RKO (cell line): ENCODE measurements around the gene BRF1.
"Not testable (repeated sequence)": the region's sequence is repeated elsewhere in the genome, so short reads cannot be mapped to it uniquely, and the experiment has no call there.

Experiments used
- DNase-seq: peaks from one replicate; pipeline ENCODE4 v3.0.0-alpha.2; 2016; ENCODE audit warnings: low spot score

Gene BRF1, protein sequence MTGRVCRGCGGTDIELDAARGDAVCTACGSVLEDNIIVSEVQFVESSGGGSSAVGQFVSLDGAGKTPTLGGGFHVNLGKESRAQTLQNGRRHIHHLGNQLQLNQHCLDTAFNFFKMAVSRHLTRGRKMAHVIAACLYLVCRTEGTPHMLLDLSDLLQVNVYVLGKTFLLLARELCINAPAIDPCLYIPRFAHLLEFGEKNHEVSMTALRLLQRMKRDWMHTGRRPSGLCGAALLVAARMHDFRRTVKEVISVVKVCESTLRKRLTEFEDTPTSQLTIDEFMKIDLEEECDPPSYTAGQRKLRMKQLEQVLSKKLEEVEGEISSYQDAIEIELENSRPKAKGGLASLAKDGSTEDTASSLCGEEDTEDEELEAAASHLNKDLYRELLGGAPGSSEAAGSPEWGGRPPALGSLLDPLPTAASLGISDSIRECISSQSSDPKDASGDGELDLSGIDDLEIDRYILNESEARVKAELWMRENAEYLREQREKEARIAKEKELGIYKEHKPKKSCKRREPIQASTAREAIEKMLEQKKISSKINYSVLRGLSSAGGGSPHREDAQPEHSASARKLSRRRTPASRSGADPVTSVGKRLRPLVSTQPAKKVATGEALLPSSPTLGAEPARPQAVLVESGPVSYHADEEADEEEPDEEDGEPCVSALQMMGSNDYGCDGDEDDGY

DNA sequence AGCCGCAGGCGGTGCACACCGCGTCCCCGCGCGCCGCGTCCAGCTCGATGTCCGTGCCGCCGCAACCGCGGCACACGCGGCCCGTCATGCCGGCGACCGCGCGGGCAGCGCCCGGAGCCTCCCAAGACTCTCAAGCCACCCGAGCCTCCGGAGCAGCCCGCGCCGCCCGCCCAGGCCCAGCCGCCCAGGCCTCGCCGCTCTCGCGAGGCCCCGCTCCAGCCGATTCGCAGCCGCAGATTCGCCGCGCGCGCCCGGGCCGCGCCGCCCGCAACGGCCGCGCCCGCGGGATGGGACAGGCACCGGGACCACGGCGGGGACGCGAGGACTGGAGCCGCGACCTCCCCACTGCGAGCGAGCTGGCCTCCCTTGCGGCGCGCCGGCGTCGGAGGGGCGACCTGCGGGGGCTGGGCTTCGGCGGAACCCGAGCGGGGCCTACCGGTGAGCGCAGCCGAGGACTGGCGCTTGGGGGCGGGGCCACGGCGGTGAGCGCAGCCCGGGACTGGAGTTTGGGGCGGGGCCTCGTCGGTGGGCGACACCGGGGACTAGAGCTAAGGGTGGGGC, at the start of gene BRF1:
Gene BRF1, minus strand, starts transcription at position 460 of the 561 bp plus-strand sequence. Its CDS starts 372 bp downstream, at position 88.
- DNase-seq: peak; percentile 91

DNA sequence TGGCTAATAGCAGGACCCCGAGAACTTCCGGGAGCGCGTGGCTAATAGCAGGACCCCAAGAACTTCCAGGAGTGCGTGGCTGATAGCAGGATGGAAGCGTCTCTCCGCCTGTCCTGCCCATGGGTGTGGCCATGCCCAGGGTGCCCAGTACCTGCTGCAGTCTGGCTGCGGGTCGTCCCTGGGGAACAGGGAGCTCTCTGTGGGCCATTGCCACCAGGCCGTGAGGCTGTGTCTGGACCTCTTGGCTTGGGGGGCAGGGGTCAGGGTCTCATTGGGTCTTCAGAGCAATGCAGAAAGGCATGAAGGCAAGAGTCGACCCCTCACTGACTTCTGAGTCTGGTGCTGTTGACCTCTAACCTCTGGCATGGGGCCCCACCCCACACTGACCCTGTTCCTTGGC, 49.2 kb upstream of the BRF1 start:
- DNase-seq: no peak

DNA sequence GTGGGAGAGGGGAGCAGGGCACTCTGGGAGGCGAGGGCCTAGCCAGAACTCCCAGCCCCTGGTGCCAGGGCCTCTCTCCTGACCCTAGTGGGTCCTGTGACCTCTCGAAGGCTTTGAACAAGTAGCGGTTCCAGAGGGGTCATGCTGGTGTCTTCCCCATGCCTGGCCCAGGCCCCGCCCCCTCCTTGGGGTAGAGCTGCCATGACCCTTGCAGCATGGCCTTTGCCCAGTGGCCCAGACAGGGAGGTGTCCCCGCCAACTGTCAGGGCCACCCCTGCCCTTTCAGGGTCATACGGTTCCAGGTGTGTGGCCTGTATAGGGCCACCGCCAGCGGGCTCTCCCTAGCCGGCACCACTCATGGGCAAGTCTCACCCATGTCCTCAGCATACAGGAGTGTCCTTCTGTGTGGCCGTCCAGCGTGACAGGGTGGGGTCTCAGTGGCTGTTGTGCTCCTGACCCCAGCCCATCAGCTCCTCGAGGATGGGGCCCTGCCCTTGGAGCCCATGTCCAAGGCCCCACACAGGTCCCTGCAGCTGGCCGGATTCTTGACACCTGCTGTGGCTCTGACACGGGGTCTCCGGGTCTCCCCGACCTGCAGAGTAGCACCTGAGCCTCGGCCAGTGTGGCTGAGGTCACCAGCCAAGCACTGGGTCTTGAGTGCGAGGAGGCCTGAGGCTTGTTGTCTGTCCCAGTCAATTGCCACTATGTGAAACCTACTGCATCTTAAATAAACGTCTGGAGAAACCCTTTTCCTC, 48.3 kb upstream of the BRF1 start:
- no peak for DNase-seq

DNA sequence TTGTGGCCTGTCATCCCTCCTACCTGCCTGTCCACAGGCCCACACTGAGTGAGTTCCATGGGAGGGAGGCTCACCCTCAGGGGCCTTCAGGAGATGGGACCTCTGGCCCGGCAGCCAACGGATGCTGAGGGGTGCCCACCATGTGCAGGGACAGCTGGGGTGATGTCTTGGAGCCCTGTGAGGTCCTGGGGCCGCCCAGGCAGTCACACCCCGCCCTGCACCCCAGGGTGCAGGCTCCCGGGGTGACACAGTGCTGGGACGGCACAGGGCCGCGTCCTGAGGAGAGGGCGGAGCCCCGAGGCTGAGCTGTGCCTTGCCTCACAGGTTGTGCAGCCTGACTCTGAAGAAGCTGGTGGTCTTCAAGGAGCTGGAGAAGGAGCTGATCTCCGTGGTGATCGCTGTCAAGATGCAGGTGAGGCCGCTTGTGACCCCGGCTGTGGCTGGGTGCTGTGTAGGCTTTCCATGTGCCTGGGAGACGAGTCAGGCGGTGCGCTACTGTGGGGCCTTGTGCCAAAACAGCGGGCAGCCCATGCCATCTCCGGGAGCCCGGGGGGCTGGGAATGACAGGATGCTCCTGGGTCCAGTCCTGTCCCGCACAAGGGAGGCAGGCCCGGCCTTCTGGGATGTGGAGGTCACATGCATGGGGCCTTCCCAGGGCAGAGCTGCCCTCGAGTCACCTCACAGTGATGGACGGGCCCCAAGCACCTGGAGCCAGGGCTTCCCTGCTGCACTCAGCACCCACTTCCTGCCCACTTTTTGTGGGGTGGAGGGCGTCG, 47.6 kb upstream of the BRF1 start:
- DNase-seq: no peak

DNA sequence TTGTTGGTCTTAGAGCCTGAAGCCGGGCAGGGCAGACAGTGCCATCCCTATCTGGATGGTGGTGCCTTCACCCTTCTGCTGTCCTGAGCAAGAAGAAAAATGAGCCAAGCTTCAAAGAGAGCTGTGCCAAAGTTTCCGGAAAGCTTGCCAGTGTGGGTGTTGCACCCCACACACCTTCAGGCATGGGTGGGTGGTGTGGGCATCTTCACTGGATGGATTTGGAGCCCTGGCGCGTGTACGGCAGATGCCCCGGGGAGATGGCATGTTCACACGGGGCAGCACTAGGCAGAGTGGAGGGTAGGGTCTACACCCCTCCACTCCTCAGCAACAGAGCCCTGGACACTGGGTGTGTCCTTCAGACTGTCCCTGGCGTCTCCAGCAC, 46.8 kb upstream of the BRF1 start:
- no peak for DNase-seq

DNA sequence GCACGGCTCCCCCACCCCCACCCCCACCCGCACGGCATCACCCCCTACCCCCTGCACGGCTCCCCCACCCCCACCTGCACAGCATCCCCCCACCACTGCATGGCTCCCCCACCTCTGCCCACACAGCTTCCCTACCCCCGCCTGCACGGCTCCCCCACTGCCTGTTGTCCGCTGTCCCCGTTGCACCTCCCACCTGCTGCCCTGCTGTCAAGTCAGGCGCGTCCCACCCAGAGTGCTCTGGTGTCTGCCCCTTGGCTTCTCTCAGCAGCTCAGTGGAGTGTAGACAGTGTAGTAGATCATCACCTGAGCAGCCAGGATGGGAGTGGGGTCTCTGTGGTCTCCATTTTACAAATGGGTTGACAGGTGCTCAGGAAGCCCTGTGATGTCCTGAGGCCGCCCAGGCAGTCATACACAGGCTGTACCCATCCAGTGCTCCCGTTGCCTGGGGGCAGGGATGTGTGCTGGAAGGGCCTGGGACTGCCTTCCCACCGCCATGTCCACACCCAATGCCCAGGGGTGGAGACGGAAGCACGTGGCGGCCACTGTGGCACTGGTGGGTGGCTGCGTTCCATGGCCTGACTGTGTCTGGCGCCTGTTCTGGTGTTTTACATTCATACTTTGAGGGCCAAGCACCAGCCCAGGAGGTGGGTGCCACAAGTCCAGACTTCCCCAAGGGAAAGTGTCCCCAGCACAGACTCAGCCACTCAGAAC, 46.2 kb upstream of the BRF1 start:
- no peak for DNase-seq

DNA sequence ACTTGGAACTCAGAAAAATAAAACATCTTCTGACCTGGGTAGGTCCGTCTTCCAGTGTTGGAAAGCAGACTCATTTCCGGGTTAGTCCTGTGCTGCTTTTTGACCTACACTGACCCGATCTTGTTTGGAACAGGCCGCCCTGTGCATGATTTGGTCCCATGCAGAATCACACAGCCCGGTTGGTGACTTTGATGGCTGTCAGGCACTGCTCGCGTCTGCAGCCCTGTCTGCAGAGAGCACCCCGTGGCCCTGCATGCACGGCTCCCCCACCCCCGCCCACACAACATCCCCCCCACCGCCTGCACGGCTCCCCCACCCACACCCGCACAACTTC, 45.4 kb upstream of the BRF1 start:
- DNase-seq: no peak

DNA sequence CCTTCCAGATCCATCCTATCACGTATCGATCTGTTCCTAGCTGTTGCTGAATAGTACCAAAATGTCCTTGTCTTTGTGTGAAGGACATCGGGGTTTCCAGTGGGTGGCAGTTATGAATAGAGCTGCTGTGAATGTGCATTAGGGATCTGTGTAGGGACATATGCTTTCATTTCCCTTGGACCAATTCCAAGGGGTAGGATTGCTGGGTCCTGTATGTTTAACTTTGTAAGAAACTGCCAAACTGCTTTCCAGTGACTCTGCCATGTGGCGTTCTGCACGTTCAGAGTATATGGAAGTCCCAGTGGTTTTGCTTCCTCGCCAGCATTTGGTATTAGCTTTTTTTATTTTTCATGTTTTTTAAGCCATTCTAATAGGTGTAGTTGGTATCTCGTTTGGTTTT, 42.4 kb upstream of the BRF1 start:
- no peak for DNase-seq

DNA sequence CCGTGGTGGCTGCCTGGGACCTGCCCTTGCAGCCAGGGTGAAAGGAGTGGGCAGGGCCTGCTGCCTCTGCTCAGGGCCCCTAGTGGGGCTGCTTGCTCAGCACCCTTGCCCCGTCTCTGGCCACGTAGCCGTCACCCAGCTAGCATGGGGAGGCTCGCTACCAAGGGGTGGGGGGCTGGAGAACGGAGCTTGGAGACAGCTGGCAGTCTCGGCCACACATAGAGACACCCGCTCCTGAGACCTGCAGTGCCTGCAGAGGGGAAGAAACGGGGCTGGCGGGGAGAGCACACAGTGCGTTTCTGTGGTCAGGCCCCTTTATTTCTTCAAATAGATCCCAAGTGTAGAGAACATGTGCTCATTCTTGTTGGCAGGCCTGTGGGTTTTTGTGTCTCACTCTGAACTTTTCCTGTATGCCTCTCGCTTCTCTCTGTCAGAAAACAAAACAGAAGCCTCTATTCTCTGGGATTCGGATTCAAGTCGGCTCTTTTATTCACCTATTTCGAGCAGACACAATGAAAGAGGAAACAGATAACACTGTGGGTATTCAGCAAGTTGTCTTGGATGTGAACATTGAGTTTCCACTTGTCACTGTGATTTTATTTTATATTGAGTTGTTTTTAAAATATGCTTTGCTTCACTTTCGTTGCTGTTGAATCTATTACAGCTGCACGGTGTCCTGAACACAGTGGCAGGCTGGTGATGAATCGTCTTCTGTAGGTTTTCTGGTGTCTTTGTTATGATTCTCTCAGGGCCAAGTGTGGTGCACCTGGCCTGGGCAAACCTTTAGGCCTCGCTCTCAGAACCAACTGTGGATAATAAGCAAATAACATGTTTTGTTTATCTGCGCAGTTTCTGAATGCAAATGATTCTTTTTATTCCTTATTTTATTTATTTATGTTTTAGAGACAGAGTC, 40.3 kb upstream of the BRF1 start:
- no peak for DNase-seq

DNA sequence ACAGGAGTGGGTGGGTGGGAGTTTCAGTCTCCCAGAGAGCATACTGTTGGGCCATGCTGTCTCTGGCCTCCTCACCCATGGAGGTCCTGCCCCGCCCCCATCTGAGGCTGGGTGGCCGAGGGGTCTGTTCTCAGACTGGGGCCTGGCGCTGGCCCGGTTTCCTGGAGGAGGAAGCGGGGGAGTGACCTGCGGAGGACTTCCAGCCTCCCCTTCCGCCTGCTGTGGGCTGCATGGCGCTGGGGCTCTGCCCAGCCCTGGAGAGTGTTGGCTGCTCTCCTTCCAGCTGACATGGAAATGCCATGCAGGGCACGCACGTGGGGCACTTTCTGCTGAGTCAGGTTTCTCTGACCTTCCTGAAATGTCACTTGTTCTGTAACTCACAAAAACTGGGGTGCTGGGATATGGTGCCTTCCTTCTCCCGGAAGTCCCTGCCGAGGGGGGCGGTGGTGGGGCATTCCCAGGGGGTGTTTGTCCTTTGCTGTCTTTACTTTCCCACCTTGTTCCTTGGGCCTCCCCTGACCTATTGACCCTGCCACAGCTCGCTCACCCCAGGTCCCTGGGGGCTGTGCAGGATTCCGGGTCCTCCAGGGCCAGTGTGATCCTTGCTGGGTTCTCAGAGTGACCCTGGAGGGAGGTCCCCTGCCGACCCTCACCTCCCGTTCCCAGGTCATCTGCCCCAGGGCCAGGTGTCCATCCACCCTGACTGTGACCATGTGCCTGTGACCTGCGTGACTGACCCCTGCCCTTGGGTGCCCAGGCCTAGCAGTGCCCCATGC, 37.4 kb upstream of the BRF1 start:
- no peak for DNase-seq

DNA sequence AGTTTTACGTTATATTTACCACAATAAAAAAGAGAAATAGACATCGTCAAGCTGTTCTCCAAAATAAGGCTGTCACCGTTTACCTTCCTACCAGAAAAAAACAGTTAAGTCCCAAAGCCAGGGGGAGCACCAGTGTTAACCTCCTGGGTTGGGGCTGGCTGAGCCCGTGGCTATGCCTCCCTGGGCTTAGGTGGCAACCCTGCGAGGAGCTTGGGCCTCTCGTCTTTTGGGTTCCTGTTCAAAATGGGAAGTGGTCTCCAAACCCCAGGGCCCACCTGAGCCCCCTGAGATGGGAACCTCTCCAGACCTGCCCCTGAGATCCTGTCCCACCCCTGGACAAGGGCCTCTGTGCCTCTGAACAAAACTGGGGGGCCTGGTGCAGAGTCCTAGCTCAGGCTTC, 36.6 kb upstream of the BRF1 start:
- no peak for DNase-seq

DNA sequence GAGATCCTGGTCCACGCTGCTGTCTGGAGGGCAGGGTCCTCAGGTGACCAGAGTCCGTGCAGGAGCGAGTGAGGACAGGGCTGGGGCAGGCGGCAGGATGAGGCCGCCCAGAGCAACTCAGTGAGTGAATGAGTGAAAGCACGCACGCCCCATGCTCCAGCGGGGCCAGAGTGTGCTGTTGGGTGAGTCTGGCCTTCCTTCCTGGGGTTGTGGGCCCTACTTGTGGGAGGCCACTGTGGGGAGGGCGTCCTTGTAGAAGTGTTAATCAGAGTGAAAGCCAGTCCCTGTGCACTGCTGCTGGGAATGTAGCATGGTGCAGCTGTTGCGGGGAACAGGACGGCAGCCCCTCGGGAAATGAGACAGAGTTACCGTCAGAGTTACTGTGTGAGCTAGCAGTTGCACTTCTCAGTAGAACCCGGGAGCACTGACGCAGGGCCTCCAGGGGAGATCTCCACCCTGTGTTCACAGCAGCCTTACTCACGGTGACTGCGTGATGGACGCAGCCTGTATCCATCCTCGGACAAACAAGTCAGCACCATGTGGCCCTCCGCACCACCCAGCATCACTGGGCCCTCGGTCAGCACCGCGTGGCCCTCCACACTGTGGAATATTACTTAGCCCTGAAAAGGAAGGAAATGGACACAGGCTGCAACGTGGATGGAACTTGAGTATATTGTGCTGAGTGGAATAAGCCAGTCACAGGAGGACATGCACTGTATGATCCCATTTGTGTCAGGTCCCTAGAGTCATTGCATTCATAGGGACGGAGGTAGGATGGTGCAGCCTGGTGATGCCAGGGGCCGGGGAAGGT, 35.9 kb upstream of the BRF1 start:
- DNase-seq: no peak

DNA sequence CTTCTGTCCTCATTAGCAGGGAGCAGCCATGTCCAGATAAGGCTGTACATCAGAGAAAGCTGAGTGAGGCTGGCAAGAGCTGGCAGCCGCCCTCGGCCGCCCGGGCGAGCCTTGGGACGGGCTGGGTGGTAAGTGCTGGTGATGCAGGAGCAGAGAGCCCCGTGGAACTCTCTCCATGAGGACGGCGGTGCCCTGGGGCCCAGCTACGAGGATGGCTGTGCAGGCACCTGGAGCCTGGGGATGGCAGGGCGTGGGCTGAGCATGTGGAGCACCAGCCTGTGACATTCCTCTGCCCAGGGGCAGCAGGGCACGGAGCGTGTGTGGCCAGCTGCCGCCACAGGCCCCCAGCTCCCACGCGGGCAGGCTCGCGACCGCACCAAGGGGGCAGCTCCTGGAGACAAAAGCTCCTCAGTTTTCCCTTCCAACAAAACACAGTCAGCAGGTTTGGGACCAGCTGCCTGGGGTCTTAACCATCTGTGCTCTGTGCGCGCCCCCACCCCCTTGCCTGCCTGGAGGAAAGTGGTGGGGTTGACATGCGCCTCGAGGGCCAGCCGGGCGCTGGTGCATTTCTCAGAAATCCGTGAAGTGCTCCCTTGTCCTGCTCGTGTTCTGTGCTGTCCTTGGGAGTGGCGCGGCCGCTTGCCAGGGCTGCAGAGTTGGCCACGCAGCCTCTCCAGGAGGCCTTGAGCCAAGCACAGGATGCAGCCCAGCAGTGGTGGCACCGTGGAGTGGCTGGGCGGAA, 35.1 kb upstream of the BRF1 start:
- no peak for DNase-seq

DNA sequence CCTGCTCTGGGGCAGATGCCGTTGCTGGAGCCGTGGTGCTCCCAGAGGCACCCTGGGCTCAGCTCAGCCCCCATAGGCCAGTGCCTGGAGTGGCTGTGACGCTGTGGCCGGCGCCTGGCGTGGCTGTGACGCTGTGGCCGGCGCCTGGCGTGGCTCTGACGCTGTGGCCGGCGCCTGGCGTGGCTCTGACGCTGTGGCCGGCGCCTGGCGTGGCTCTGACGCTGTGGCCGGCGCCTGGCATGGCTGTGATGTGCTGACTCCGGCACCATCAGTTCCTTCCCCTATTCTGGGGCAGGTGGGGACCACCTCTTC, 34.4 kb upstream of the BRF1 start:
- not testable (repeated sequence) for DNase-seq

DNA sequence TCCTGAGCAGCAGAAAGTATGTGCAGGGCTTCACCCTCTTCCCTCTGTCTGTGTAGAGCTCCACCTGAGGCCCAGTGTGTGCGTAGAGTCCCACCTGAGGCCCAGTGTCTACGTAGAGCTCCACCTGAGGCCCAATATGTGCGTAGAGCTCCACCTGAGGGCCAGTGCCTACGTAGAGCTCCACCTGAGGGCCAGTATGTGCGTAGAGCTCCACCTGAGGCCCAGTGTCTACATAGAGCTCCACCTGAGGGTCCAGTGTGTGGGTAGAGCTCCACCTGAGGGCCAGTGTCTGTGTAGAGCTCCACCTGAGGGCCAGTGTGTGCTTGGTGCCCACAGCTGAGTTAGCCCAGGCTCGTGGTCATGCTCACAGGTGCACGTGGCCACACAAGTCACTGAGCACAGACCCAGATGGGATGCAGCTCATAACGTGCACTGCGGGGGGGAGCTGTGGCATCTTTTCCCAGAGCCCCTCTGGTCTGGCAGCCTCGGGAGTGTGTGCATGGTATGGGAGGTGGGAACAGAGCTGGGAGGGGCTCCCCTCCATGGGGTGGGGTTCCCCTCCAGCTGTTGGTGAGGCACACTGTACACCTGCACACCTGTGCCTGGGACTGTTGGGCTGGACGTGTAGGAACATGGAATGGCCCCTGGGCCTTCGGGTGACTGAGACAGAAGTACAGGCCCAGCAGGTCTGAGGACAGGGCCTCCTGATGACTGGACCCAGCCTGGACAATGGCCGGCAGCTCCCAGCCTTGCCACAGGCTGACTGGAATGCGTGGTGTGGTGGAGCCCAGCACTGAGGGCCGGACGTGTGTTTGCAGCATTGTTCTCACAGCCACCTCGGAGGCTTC, 33.8 kb upstream of the BRF1 start:
- no peak for DNase-seq

DNA sequence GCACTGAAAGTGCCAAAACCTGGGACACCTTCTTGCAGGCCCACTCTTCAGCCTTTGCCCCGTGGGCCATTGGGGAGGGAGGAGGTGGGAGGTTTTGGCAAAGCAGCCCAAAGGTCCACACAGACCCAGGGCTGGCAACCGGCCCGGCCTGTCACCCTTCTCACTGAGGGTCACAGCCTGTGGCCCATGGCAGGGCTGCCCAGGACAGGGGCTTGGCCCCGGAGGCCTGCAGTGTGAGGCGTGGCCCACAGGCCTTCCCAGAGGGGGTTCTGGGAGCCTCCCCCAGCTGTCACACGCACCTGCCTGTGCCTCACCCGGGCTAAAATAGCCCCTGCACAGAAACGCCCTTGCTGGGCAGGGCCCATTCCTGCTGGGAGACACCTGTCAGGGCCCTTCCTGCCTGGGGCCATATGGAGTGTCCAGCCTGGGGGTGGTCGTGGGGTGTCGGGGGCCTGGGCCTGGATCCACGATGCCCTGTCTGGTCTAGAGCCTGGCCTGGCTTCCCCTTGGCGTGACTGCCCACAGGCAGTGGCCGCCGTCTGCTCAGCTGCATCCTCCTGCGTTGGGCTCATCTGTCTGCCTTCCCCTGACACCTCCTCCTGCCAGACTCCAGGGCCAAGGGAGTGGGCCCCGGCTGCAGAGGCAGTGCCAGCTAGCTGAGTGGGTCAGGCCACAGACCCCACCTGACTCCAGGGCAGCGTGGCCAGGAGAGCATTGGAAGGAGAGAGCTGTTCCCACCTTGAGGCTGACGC, 33.0 kb upstream of the BRF1 start:
- DNase-seq: no peak
